Activated CD4-positive, alpha-beta T cell treated with anti-CD3 and anti-CD28 coated beads, Interleukin-10, Interleukin-2, amounts not matched to agents 100 ng/mL and 50 ng/mL, durations not matched to agents 16 hours and 8 hours (primary cell): ENCODE results near the gene MORN3.
"Not testable (repeated sequence)": the region's sequence is repeated elsewhere in the genome, so short reads cannot be mapped to it uniquely, and the experiment has no call there.

Experiments
- DNase-seq: peaks from one replicate; pipeline ENCODE4 v3.0.0-alpha.2; 2020

Gene MORN3, protein sequence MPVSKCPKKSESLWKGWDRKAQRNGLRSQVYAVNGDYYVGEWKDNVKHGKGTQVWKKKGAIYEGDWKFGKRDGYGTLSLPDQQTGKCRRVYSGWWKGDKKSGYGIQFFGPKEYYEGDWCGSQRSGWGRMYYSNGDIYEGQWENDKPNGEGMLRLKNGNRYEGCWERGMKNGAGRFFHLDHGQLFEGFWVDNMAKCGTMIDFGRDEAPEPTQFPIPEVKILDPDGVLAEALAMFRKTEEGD

DNA sequence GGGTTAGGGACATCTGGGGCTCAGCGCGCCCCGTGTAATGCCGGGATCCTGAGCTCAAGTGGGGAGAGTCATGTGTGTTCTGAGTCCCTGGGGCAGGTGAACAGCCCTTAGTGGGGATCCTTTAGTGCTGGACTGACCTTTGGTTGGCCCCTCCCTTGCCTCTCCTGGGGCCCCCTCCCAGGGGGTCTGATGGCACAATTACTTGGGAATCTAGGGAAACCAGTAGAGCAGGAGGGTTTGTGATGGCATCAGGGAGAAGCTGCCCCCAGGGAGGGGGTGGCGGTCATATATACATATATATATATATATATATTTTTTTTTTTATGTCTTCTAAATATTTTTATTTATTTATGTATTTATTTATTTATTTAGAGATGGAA lies at the start of gene MORN3:
Gene MORN3, minus strand, starts transcription at position 134 of the 380 bp plus-strand sequence. CDS start 171 bp downstream, outside the sequence.
- DNase-seq, result no peak

DNA sequence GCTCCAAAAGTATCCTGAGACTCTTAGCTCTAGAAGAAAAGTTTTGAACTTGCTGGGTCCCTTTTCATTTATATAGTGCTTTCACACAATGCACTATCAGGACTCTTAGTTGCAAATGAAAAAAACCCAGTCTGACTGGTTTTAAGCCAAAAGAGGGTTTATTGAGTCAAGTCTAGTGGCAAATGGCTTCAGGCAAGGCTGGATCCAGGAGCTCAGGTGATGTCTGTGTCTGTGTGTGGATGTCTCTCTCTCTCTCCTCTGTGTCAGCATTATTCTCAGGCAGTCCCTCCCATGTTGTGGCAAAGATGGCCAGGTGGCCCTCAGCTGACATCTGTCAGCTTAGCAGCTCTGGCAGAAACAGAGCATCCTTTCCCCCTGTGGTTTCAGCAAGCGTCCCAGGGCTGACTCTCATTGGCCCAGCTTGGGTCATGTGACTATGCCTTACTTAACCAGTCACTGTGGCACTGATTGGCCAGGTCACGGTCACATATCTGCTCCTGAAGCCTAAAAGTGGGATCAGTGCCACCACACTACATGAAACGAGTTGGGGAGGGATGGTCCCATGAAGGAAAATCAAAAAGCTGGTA lies 49.3 kb upstream of the MORN3 start:
- peak; percentile 52 for DNase-seq

DNA sequence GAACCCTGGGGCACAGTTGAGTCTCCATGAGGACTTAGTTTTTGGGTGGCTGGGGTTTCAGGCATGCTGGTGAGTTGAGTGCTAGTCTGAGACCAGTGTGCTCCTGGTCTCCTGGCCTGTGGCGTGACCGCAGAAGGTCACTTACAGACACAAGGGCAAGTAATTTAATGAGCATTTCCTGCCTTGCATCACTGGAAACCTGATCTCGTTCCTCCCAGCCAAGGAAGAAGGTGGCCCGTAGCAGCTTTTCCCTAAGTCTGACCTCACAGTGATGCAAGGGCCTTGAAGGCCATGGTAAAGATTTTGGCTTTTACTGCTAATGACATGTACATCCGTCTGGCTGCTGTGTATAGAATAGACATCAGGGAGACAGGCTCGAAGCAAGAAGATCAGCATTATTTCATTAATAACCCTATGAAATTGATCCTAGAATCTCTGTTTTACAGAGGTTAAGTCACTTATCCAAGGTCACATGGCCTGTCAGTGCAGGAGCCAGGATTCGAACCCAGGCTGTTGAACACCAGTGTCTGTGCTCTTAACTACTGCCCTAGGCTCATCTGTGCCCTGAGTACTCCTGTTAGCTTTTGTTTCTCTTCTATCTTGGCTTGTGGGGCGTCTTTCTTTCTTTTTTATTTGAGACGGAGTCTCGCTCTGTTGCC lies 47.7 kb upstream of the MORN3 start:
- no peak for DNase-seq

DNA sequence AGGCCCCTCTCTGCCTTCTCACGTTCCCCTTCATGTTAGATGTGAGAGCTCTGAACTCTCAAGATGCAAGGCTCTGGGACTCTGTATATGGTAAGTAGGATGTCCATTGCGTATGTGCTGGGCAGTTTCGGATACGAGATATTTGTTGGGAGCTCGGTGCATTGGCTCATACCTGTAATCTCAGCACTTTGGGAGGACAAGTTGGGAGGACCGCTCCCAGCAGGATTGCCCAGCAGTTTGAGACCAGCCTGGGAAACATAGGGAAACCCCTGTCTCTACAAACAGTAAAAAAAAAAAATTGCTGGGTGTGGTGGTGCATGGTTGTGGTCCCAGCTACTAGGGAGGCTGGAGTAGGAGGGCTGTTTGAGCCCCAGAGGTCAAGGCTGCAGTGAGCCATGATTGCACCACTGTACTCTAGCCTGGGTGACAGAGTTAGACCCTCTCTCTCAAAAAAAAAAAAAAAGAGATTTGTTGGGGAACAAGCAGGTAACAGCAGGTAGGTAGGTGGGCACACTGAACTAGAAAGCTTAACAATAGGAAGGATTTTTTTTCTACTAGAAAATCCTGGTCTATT lies 46.5 kb upstream of the MORN3 start:
- no peak for DNase-seq

DNA sequence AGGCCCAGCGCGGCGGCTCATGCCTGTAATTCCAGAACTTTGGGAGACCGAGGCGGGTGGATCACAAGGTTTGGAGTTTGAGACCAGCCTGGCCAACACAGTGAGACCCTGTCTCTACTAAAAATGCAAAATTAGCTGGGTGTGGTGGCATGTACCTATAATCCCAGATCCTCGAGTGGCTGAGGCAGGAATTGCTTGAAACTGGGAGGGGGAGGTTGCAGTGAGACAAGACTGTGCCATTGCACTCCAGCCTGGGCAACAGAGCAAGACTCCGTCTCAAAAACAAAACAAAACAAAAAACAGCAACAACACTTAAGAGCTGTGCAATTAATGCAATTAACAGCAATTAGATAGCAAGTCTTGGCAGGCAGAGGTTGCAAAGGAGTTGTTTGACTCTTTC lies 45.6 kb upstream of the MORN3 start:
- DNase-seq, result not testable (repeated sequence)

DNA sequence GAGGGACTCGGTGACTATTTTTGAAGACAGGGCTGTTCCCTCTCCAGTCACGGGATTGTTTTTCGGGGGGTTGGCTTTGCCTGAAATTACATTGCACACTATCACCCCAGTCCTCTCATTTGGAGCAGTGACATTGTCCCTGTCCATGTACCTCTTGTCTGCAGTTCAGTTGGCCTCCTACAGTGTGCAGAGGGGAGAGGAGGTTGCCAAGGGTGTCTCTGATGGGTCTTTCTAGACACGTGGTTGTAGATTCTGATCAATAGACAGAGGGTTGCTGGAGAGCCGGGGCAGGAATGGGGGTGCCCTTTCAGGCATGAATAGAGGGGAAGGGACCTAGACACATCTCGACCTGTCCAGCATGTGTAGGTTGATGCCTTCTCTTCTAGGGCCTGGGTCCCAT lies 44.3 kb upstream of the MORN3 start:
- peak; percentile 13 for DNase-seq

DNA sequence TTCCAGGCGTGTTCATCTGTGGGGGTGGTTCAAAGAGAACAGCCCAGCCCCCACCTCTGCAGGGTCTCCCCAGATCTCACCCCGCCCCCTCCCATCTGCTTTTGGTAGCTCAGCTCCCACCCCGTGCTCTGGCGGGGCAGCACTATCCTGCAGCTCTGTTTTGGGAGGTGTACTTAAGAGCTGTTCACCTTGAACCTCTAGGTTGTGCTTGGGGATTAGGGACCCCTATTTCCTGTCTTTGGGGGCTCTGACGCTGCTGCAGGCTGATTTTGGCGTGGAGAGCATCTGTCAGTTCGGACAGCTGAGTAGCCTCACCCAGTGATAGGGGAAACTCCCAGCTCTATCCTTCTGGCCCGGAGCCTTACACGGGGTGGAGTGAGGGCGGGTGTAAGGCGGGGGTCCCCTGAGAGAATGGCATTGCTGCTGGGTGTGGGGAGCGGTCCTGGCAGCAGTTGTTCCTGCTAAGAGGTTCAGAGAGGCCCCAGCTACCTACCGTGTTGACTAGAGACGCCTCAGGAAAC lies 43.9 kb upstream of the MORN3 start:
- no peak for DNase-seq

DNA sequence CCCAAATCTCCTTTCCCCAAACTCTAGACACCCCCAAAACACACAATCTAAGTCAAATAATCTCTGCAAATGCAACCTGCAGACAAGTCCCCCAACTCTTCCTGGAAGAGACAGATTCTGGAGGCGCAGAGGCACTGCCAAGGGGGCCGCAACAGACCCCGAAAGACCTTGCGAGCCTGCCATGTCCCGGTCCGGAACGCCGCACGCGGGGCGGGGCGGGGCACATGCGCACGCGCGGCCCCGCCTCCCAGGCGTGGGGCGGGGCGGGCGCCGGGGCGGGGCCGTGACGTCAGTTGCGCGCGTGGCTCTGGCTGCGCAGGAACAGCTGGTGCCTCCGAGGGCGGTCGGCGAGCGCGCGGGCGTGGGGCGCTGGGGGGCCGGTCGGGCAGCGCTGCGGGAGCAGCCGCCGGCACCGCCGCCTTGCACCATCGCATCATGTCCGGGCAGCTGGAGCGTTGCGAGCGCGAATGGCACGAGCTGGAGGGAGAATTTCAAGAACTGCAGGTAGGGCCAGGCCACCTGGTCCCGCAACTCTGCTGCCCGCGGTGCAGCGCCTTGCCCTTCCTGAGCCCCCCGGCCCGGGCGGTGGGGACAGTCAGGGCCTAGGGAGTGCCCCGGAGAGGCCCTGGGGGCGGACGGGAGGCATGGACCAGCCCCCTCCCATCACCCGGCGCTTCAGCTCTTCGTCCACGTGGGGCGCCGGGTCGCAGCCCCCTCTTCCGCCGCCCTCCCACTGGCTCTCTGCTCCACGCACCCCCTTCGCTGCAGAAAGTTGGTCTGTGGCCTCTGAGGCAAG lies 43.2 kb upstream of the MORN3 start, which contains the start of gene TMEM120B:
Gene TMEM120B, plus strand, starts transcription at position 292 of the 796 bp plus-strand sequence. Its CDS starts 144 bp downstream, at position 436.
- DNase-seq, result peak; percentile 89

DNA sequence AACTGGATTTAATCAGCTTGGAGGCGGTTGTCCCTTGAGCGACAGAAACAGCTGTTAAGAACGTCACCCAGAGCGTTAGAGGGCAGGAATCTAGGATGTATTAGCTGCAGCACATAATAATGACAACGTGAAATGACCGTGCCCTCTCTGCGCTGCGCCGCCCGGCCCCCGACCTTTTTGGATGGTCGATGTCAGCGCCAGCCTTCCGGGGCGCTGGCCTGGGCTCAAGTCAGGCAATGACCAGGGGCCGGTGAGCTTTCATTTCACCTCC lies 42.7 kb upstream of the MORN3 start:
- DNase-seq, result peak; percentile 24

DNA sequence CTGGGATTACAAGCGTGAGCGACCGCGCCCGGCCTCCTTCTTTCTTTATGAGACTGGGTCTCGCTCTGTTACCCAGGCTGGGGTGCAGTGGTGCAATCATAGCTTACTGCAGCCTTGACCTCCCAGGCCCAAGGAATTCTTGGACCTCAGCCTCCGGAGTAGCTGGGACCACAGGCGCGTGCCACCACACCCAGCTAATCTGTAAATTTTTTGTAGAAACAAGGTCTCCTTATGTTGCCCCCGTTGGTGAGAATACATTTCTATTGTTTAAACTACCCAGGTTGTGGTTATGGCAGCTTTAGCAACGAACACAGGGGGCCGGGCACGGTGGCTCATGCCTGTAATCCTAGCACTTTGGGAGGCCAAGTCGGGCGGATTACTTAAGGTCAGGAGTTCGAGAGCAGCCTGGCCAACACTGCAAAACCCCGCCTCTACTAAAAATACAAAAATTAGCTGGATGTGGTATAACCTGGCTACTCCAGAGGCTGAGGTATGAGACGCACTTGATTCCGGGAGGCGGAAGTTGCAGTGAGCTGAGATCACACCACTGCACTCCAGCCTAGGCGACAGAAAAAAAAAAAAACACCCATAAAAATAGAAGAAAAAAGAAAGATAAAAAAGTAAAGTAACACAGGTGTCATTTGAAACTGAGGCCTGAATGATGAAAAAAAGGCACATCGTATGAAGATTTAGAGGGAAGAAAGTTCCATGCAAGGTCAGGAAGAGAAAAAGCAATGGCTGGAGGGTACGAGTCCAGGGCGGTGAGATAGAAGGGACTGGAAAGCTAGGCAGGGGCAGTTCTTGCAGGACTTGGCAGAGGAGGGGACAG lies 42.1 kb upstream of the MORN3 start:
- peak; percentile 34 for DNase-seq

DNA sequence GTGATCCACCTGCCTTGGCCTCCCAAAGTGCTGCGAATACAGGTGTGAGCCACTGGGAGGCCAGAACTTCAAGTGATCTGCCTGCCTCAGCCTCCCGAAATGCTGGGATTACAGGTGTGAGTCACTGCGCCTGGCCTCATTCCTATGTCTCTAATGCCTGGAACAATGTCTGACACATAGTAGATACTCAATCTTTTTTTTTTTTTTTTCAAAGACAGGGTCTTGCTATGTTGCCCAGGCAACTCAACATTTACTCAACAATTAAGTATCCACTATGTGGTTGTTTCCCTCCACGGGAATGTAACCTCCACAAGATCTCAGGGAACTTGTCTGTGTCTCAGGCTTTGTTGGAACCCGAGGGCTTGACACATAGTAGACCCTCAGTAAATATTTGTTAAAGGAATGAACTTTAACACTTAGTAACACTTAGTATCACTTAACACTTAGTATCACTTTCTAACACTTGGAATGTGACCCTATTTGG lies 40.1 kb upstream of the MORN3 start:
- DNase-seq, result no peak

DNA sequence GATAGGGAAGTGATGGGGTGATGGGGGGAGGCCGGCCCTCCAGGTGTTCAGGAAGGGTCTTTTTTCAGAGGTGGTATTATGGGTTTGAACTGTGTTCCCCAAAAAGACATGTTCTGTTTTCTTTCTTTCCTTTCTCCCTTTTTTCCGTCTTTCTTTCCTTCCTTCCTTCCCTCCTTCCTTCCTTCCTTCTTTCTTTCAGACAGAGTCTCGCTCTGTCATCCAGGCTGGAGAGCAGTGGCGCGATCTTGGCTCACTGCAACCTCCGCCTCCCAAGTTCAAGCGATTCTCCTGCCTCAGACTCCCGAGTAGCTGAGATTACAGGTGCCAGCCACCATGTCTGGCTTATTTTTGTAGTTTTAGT lies 39.6 kb upstream of the MORN3 start:
- not testable (repeated sequence) for DNase-seq

DNA sequence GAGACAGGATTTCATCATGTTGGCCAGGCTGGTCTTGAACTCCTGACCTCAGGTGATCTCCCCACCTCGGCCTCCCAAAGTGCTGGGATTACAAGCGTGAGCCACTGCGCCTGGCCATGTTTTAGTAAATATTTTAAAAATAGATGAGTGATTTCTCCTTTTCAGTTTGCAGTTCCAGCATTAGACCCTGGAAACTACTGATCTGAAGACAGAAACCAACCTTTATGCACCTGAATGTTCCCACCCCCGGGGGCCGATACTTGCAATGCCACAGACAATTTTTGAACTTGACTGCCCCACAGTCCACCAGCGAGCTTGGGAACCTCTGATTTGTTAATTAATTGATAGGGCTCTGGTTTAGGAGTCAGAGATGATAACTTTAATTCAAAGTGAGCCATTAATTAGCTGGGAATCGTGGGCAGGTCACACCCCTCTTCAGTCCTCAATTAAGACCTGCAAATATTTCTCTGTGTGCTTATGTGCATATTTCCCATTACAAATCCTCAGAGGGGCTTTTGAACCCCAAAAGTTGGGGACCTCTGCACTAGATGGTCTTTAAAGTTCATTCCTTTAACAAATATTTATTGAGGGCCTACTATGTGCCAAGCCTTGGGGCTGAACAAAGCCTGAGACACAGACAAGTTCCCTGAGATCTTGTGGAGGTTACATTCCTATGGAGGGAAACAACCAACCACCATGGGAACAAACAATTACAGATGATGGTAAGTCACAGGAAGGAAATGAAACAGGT lies 39.0 kb upstream of the MORN3 start:
- DNase-seq, result no peak

DNA sequence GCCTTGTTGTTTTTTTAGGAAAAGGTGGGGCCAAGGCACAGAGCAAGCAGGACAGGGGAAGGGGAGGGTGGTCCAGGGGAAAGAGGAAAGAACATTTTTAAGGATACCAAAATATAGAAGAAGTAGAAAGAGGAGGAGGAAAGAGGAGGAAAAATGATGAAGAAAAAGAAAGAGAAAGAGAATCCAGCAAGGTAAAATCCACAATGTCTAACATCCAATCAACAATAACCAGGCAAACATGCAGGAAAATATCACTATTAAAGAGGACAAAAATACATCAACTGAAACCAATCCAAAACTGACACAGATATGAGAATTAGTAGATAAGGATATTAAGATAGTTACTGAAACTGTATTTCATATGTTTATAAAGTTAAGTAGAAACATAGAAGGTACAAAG lies 36.1 kb upstream of the MORN3 start:
- DNase-seq, result no peak

DNA sequence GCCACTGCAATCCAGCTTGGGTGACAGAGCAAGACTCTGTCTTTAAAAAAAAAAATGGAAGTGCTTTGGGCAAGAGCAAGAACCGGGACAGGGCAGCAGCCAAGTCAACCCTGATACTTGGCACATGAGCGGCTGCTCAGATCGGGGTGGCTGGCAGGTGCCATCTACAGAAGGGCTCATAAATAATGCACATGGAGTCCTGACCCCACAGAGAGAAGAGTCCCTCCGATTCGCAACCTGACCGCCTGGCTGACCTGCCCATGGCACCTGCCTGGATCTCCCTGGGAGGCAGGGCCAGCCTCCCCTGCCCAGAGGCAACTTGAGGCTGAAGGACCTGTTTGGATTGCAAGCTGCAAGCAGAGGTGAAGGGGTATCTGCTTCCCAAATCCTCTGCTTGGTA lies 33.5 kb upstream of the MORN3 start:
- no peak for DNase-seq

DNA sequence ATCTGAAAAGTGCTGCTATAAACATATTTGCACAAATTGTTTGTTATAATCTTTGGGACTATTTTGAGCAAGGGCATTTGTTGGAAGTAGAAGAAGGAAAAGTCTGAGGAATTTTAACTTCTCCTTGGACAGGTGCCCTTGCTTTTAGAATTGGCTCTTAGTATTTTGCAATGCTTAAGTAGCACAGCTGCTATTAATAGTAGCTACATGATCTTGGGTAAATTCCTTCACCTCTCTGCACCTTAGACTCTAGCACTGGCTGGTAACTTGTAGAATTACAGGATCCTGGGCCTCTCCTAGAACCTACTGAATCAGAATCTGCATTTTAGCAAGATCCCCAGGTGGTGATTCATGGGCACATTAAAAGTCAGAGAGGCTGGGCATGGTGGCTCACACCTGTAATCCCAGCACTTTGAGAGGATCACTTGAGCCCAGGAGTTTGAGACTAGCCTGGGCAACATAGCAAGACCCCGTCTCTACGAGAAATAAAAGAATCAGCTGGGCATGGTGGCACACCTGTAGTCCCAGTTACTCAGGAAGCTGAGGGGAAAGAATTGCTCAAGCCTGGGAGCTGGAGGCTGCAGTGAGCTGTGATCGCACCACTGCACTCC lies 32.3 kb upstream of the MORN3 start:
- no peak for DNase-seq

DNA sequence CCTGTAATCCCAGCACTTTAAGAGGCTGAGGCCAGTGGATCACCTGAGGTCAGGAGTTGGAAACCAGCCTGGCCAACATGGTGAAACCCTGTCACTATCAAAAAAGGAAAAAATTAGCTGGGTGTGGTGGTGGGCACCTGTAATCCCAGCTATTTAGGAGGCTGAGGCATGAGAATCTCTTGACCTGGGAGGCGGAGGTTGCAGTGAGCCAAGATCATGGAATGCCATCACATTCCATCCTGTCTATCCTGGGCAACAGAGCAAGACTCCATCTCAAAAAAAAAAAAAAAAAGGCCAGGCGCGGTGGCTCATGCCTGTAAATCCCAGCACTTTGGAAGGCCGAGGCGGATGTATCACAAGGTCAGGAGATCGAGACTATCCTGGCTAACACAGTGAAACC lies 28.4 kb upstream of the MORN3 start:
- not testable (repeated sequence) for DNase-seq

DNA sequence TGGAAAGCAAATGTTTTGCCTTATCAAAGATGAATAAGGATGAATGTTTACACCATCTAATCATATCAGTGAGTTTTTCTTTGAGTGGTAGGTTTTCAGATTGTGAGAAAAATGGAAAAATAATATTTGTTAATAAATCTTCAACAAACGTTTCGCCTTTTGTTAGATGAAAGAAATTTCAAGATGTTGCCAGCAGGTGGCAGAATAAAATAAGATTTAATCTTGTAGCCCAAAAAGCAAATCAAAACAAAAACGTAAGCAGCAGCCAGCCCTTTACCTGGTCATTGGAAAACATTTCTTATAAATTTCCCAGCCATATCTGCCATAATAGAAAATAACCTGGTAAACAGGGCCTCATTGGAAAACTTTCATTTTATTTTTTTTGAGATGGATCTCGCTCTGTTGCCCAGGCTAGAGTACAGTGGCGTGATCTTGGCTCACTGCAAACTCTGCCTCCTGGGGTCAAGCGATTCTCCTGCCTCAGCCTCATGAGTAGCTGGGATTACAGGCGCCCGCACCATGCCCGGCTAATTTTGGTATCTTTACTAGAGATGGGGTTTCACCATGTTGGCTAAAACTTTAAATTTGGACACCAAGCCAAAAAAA lies 27.7 kb upstream of the MORN3 start:
- DNase-seq, result peak; percentile 61

DNA sequence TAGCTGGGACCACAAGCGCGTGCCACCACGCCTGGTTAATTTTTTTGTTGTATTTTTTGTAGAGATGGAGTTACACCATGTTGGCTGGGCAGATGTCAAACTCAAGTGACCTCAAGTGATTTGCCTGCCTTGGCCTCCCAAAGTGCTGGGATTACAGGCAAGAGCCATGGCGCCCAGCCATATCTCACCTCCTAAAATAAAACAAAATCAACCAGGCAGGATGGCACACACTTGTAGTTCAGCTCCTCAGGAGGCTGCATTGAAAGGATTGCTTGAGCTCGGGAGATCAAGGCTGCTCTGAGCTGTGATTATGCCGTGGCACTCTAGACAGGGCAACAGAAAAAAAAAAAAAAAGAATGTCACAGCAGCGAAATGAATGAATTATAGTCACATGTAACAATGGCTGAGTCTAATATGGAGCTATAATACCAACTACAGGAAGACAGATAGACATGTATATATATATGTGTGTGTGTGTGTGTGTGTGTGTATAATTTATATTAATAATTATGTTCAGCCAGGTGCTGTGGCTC lies 23.8 kb upstream of the MORN3 start:
- no peak for DNase-seq

DNA sequence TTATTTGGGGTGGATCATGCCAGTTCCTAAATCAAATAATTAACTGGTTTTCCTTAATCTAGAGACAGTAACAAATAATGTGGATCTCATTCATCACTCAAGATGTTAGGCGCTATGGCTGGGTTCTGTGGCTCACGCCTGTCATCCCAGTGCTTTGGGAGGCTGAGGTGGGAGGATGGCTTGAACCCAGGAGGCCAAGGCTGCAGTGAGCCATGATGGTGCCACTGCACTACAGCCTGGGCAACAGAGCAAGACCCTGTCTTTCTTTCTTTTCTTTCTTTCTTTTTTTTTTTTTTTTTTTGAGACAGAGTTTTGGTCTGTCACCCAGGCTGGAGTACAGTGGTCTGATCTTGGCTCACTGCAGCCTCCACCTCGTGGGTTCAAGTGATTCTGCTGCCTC lies 23.3 kb upstream of the MORN3 start:
- DNase-seq, result not testable (repeated sequence)
